ENCODE results near the gene CASKIN2.
"Not testable (repeated sequence)": the region's sequence is repeated elsewhere in the genome, so short reads cannot be mapped to it uniquely, and the experiment has no call there.

Gene CASKIN2

GRCh38 chr17:75463603-75464002 is 51.7 kb downstream of the CASKIN2 start:
- no peak for TF ChIP-seq CTCF (IDR thresholded peaks at IDR 0.05; ENCODE audit: borderline replicate concordance, insufficient read depth, low read depth, low read length)
- H3K4me3 ChIP-seq (ENCODE audit: low read depth, low read length), result no peak overlapping the region

- H3K4me3 ChIP-seq (ENCODE audit: low read depth, low read length), result no peak overlapping the region
- TF ChIP-seq CTCF (IDR thresholded peaks at IDR 0.05; ENCODE audit: borderline replicate concordance, insufficient read depth, low read depth, low read length), result no peak
Observed at GRCh38 chr17:75460295-75460694, 55.0 kb downstream of the CASKIN2 start.

- no peak overlapping the region for H3K4me3 ChIP-seq (ENCODE audit: low read depth, low read length)
- TF ChIP-seq CTCF (IDR thresholded peaks at IDR 0.05; ENCODE audit: borderline replicate concordance, insufficient read depth, low read depth, low read length), result no peak
Observed at GRCh38 chr17:75459590-75460267, 55.6 kb downstream of the CASKIN2 start.

- H3K4me3 ChIP-seq (ENCODE audit: low read depth, low read length), result no peak overlapping the region
- no peak for TF ChIP-seq CTCF (IDR thresholded peaks at IDR 0.05; ENCODE audit: borderline replicate concordance, insufficient read depth, low read depth, low read length)
Observed at GRCh38 chr17:75459246-75459589, 56.1 kb downstream of the CASKIN2 start.

- no peak for TF ChIP-seq CTCF (IDR thresholded peaks at IDR 0.05; ENCODE audit: borderline replicate concordance, insufficient read depth, low read depth, low read length)
- H3K4me3 ChIP-seq (ENCODE audit: low read depth, low read length), result peak overlapping the region; percentile 97
Observed at GRCh38 chr17:75457047-75457654, 58.2 kb downstream of the CASKIN2 start.

GRCh38 chr17:75456417-75457046 is 58.8 kb downstream of the CASKIN2 start, which contains the start of gene TMEM94:
TSS of gene TMEM94 (plus strand) at chr17:75456635. CDS start at chr17:75471906, 15,271 bp downstream.
- peak within 1 kb of the TSS; percentile 97 for H3K4me3 ChIP-seq (ENCODE audit: low read depth, low read length)
- TF ChIP-seq CTCF (IDR thresholded peaks at IDR 0.05; ENCODE audit: borderline replicate concordance, insufficient read depth, low read depth, low read length), result no peak

- peak overlapping the region; percentile 44 for H3K4me3 ChIP-seq (ENCODE audit: low read depth, low read length)
- no peak for TF ChIP-seq CTCF (IDR thresholded peaks at IDR 0.05; ENCODE audit: borderline replicate concordance, insufficient read depth, low read depth, low read length)
Observed at GRCh38 chr17:75456039-75456416, 59.3 kb downstream of the CASKIN2 start.

- H3K4me3 ChIP-seq (ENCODE audit: low read depth, low read length), result not testable (repeated sequence)
Observed at GRCh38 chr17:75454672-75455071, 60.7 kb downstream of the CASKIN2 start.

All from GM12875 (cell line).